ENCODE measurements around the gene SYMPK.
"Not testable (repeated sequence)": the region's sequence is repeated elsewhere in the genome, so short reads cannot be mapped to it uniquely, and the experiment has no call there.

SYMPK gene

DNA sequence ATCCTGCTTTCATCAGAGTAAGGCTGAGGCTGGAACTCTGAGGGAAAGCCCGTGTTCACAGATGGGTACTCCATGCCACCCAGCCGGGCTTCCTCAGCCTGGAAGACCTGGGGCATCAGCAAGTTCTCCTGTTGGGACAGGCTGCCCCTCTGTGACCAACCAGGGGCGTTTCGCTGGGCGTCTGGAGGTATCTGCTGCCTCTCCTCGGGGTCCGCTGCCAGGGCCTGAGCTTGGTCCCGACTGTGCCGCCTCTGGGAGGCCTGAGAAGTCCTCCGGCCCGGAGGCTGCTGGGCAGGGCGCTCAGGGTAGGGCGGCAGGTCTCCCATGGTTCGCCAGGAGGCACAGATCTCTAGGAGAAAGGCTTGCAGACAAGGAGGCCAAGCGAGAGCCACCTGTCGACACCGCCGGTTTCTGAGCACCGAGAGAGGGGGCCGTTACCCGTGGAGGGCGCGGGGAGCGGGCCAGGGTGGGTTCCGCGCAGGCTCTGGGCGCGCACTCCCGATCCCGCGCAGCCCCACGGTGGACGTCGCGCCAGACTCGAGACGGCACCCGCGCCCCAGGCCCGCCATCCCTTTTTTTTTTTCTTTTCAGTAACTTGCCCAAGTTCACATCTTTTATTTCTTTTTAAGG lies 48.0 kb downstream of the SYMPK start, which contains the start of gene RSPH6A:
Gene RSPH6A (minus strand): TSS at position 458 of the 630 bp plus-strand sequence. CDS start 132 bp downstream, at position 326.
- DNase-seq (ENCODE audit: extremely low spot score, insufficient read length, low read depth) (no peak), FAIRE-seq (no peak)

DNA sequence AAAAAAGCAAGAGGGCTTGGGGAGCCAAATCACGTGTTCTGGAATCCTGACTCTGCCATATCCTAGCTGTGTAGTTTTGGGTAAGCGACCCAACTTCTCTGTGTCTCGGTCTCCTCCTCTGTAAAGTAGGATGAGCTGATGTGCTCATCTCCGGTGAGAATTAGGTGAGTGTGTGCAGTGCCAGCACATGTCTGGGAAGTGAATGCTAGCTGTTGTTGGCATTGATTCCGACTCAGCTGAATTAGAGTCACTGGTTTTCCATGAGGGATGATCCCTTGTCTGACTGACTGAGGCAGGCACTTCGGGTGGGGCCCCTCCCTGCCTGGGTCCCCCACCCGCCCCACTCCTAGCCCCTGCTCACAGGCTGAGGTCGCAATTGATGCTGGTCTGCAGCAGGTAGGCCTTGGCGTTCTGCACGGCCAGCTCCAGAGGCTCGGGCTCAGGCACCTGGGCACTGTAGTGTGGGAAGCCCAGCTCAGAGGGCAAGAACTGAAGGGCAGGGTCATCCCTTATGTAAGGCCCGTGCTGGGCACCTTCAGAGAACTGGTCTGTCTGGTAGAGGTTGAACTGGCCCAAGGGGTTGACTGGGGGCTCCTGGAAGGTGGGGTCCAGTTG lies 48.7 kb downstream of the SYMPK start:
- no peak for DNase-seq (ENCODE audit: extremely low spot score, insufficient read length, low read depth)
- no peak for FAIRE-seq

DNA sequence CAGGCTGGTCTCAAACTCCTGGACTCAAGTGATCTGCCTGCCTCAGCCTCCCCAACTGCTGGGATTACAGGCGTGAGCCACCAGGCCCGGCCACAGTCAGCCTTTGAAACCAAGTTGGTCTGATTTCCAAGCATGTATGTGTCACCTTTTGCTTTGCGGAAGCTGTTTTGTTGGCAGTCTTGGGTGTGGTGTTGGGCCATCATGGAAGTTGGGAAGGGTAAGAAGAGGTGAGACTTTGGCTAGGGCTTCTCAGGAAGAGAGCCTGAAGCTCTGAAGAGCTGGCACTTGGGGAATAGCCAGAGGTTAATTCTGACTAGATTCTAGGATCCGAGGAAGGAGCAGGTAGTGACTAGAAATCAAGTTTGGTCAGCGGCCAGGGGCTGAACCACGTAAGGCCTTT lies 50.6 kb downstream of the SYMPK start:
- FAIRE-seq: no peak
- DNase-seq (ENCODE audit: extremely low spot score, insufficient read length, low read depth): no peak

DNA sequence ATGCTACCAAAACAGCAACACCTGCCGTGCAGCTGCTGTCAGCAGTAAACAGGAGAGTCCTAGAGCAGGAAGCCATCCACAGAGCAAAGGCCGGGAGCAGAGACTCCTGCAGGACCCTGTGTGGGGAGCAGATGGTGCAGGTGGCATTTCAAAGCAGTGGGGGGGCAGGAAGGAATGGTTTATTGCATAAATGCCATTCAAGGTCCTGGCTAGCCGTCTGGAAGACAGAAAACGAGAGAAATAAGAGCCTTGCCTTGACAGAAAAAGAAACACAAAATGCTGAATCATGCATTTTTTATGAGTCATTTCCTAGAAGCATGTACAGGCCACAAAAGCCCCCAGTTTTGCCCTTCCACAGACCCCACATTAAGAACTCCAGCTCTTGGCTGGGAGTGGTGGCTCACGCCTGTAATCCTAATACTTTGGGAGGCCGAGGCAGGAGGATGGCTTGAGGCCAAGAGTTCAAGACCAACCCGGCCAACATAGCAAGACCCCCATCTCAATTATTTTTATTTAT lies 53.2 kb downstream of the SYMPK start:
- FAIRE-seq: no peak
- no peak for DNase-seq (ENCODE audit: extremely low spot score, insufficient read length, low read depth)

DNA sequence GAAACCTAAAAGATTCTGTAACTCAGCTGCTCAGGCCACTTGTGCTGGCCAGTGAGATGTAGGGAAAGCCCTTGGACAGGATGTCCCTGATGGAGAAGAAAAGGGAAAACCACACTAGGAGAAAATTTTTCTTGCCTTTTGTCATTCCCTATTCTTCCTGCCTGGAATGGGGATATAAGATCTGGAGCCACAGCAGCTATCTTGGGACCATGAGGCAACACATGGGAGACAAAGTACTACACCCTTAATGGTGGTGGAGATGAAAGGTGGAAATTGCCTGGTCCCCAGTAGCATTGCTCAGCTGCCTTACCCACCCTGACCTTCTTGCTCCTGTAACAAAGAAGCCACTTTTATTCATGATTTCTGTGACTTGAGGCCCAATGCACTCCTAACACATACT lies 57.2 kb downstream of the SYMPK start:
- DNase-seq (ENCODE audit: extremely low spot score, insufficient read length, low read depth) (no peak), FAIRE-seq (no peak)

DNA sequence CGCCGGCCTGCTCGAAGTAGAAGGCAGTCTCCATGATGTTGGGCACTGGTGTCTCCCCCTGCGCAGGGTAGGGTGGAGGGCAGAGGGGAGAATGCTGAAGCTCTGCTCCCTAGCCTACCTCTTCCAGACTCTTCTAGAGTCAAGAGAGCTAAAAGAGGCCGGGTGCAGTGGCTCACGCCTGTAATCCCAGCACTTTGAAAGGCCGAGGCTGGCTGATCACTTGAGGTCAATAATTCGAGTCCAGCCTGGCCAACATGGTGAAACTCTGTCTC lies 58.1 kb downstream of the SYMPK start:
- FAIRE-seq: no peak

DNA sequence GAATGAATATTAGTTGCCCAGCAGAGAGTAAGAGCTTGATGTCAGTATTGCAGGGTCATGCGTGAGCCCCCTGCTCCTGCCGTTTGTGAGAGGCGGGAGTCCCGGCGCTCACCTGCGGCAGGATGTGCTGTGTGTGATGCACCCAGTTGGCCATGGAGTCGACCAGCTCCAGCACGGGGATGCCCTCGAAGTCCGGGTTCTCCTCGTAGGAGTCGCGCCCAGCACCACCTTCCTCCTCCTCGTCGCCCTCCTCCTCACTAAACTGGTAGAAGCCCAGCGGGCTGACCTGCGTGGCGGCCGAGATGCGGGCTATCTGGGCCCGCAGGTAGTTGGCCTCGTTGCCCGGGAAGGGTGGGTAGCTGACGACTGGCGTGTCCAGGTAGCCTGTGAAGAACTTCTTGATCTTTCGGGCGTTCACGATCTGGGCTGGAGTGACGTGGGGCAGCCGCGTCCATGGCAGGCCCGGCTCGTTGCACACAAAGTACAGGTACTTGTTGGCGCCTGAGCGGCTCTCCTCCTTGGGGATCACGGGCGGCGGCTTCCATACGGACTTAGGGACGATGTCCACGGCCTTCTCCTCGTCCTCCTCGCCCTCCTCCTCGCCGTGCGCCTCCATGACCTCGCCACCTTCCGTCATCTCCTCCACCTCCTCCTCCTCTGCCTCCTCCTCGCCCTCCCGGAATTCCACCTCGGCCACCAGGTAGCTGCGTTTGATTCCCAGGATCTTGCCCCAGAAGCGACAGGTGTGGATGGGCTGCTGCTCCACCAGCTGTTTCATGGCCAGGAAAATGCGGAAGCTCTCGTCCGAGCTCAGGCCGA lies 58.6 kb downstream of the SYMPK start:
- FAIRE-seq (no peak), DNase-seq (ENCODE audit: extremely low spot score, insufficient read length, low read depth) (no peak)

More for the DNA sequence above, 58.1 kb downstream of the SYMPK start:
- no peak for DNase-seq (ENCODE audit: extremely low spot score, insufficient read length, low read depth)

DNA sequence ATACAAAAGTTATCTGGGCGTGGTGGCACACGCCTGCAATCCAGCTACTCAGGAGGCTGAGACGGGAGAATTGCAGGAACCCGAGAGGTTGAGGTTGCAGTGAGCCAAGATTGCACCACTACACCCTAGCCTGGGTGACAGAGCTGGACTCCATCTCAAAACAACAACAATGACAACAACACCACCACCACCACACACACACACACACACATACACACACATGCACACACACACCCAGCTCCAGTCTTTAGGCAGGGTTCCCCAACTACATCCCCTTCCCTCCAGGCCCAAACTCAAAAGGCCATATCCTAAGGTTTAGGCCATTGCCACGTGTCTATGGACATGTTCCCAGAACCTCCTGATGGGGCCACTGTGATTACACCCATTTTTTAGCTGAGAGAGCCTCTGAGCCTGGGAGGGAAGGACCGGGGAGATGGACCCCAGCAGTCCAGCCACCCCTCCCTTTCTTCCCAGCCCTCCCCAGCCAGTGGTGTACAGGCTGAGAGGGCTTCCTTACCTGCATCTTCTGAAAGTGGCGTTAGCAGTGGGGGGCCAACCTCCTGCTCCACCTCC lies 61.3 kb downstream of the SYMPK start:
- FAIRE-seq: no peak

DNA sequence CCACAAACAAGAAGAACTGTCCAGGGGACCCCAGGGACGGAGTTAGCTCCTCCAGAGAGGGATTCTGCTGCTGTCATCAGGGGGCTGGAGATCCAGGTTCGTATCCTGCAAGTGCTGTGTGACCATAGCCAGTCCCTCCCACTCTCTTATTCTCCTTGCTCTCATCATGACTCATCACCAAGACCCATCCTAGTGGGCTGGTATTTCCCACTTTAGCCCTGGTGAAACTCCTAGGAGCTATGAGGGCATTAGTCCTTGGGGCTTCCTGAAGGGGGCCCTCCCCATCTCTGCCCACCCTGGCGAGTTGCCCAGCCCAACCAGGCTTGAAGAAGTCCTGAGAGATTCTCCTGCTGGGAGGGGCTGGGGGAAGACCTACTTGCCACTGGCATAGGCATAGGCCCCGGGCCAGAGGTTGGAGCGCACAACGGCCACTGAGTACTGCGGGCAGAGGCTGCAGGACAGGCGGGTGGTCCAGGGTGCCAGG lies 62.8 kb downstream of the SYMPK start:
- DNase-seq (ENCODE audit: extremely low spot score, insufficient read length, low read depth): no peak
- FAIRE-seq: no peak

More for the DNA sequence above, 61.3 kb downstream of the SYMPK start:
- no peak for DNase-seq (ENCODE audit: extremely low spot score, insufficient read length, low read depth)

DNA sequence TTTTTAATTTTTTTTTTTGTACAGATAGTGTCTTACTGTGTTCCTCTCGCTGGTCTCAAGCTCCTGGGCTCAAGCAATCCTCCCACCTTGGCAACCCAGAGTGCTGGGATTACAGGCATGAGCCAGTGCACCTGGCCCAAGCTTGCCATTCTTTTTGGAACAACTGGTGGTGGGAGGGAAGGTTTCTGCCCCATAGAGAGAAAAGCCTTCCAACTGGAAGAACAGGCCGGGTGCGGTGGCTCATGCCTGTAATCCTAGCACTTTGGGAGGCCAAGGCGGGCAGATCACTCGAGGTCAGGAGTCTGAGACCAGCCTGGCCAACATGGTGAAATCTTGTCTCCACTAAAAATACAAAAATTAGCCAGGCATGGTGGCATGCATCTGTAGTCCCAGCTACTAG lies 63.4 kb downstream of the SYMPK start:
- DNase-seq (ENCODE audit: extremely low spot score, insufficient read length, low read depth); FAIRE-seq: not testable (repeated sequence)

DNA sequence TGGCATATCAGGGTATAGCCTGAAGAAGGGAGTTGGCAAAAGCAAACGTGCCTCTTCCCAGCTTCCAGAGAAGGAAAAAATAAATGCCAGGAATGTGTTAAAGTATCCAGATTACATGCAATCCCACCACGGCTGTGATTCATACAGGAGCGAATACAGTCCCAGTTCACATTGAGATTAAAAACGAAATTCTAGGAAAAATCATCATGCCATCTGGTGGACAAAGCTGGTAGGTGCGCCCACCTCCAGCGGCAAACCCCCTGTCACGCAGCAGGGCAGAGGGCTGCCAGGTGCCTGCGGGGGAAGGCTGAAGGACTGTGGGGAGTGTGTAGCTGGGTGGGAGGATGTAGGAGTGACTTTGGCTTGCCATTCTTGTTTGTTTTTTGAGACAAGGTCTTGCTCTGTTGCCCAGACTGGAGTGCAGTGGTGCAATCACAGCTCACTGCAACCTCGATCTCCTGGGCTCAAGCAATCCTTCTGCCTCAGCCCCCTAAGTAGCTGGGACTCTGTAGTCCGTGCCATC lies 63.9 kb downstream of the SYMPK start:
- FAIRE-seq (peak; percentile 95), DNase-seq (ENCODE audit: extremely low spot score, insufficient read length, low read depth) (peak; percentile 67)

DNA sequence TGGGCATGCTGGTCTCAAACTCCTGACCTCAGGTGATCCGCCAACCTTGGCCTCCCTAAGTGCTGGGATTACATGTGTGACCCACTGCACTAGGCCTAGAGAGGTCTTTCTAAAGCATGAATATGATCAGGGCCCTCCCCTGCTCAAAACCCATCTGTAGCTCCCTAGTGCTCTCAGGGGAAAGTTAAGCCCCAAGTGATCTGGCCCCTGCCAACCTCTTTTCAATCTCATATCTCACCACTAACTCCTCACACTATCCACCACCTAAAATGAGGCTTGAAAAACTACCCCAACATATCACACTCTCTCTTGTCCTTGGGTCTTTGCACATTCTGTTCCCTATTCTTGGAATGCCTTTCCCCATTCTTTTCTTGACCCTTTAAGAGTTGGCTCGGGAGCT lies 68.3 kb downstream of the SYMPK start:
- FAIRE-seq: no peak
- no peak for DNase-seq (ENCODE audit: extremely low spot score, insufficient read length, low read depth)

DNA sequence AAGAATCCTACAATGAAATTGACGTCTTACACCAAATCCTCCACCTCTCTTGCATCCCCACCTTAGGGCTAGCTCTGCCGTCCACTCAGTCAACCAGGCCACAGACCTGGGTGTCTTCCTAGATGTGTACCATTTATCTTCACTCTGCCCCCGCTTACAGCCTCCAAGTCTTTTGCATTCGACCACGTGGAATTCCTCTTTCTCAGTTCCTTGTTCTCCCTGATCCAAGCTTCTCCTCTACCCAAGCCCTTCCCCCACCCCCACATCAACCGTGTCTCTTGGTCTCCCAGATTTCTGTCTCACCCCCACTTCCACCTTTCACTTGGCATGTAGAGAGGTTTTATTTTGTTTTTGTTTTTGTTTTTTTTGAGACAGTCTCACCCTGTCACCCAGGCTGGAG lies 69.1 kb downstream of the SYMPK start:
- DNase-seq (ENCODE audit: extremely low spot score, insufficient read length, low read depth) (no peak), FAIRE-seq (no peak)

DNA sequence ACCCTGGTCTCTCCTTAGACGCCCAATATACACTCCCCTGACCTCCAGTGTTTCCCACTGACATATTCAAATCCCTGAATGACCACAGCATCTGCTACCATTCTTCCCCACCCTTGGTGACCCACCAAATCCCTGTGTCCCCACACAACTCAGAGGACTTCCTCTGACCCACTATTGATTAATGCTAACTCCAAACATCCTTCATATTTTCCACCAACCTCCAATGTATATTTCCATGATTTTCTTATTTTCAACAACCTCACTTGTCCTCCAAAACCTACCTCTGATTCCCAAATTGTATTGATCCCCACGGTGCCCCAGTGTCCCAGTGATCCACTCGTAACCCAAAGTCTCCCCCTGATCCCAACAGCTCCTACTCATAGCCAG lies 69.8 kb downstream of the SYMPK start:
- no peak for DNase-seq (ENCODE audit: extremely low spot score, insufficient read length, low read depth)
- FAIRE-seq: no peak

DNA sequence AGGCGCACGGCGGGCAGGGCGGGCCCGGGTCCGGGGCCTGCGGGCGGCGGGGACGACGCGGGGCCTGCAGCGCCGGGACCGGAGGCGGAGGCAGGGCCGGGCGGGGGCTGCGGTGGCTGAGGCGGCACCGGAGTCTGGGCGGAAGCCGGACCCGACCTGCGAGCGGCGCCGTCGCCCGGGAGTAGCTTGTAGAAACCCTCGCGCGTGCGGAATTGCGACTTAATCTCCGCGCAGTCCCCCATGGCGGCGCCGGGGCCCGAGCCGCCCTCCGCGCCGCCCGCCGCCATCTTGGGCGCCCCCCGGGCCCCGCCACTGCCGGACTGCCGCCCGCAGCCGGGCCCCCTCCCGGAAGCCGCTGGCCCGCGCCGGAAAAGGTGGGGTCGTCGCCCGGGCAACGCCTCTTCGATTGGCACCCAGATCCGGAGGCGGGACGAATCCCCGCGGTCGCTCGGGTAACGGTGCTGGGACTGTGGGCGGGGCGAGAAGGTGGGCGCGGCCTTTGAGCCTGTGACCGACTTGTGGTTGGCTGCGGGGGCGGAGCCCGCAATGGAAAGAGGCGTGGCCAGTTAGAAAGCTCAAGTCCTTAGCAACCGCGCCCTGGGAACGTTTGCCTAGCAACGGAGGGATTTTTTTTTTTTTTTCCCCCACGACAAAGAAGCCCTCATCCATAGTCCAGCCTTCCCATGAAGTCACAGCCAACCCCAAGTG lies 70.3 kb downstream of the SYMPK start, which contains the start of gene DMWD:
Gene DMWD (minus strand): TSS at position 376 of the 708 bp plus-strand sequence. CDS start 89 bp downstream, at position 287.
- FAIRE-seq (peak; percentile 98), DNase-seq (ENCODE audit: extremely low spot score, insufficient read length, low read depth) (peak; percentile 97)

DNA sequence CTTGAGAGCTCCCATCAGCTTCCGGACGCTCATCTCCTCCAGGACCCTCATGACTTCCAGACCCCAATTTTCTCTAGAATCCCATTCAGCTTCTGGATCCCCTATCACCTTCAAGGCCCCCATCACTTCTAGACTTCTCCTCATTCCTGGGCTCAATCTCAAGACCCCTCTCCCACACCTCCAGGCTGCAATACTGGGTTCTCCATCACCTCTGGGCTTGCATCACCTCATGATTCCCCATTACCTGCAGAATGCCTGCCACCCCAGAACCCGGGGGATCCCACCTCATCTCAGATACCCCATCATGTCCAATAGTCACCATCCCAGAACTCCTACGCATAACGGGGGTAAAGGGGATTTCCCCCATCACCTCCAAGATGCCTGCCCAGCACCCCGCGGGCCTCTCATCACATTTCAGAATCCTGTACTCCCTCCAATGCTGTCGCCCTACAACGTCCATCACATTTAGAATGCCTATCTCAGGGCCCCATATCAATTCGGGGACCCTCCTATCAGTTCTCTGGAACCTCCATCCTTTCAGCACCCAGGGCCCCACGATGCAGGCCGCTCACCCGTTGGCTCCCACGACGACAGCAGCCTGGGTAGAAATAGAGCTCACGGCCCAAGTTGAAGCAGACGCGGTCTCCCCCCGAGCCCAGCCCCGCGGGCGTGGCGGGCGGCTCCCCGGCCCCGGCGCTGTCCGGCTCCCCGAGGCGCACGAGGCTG lies 71.0 kb downstream of the SYMPK start:
- FAIRE-seq (no peak), DNase-seq (ENCODE audit: extremely low spot score, insufficient read length, low read depth) (no peak)

DNA sequence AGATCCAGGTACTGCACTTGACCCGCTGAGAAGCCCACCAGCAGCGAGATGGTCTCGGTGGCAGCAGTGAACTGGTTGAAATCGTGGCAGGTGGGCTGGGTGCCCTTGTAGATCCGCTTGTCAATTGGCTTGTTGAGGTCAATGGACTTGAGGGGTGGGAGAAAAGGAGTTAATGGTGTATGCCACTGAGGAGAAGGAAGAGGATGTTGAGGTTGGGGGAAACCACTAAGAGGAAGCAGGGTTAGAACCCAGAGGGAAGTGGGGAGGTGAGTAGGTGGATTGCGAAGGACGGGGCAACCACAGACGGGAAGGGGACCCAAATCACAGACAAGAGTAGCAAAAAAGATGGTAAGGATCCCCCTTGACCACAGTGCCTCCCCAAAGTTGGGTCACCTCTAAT lies 72.0 kb downstream of the SYMPK start:
- FAIRE-seq: peak; percentile 73
- DNase-seq (ENCODE audit: extremely low spot score, insufficient read length, low read depth): no peak

DNA sequence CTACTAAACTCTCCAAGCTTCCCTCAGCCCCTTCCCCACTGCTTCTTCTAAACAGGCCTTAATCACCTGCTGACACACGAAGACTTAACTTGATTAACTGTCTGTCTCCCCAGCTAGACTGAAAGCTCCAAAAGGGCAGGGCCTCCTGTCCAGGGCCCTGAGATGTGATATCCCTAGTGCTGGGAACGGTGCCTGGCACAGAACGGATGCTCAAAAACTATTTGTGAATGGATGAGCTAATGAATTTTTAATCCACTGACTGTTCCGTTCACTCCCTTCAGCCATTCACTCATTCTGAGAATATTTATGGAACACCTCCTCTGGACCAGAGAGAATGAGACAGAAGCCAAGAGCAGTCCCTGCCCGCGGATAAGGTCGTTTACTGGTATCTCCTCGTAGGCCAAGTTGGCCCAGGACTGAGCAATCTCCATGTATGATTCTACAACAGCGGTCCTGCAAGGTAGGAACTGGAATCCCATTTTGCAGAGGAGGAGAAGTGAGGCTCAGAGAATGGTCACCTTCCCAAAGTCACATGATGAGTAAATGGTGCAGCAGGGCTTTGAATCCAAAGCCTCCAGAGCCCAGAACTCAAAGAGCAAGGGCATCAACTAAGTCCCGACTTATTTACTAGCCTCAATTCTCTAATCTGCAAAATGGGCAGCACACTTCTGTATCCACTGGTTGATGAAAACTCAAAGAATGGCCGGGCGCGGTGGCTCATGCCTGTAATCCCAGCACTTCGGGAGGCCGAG lies 73.7 kb downstream of the SYMPK start:
- no peak for DNase-seq (ENCODE audit: extremely low spot score, insufficient read length, low read depth)
- no peak for FAIRE-seq

Measured in GM18507 (cell line).